Measurements from ENCODE around the gene GRK2. TPM values are rescaled to one million over a fixed set of nuclear protein-coding genes. Genes with fewer than 3 reads are reported as not detected.

GRK2 gene
- total and polyA plus RNA-seq, 2 of the 13 experiments (the other 11 are each of a cell fraction or from before 2014, with no cell fraction given): 31.3 to 42.4 TPM

GRCh38 chr11:67302571-67303131 is 36.4 kb downstream of the GRK2 start:
- CTCF ChIA-PET (ENCODE audit: low intra/inter-chr PET ratio, low total read pairs): interaction anchor here (1.1 kb wide), 1 partner anchor 13 kb away, joined by 3 read pairs; the partner anchor contains the start of gene ANKRD13D
- Histone ChIP-seq H3K4me2 (ENCODE audit: low read depth, low read length) (peak overlapping the region; percentile 82), H3K9me3 (ENCODE audit: low read length) (no peaks in the 10 kb centered on the region), H3K9ac (ENCODE audit: insufficient read depth, low read depth, low read length) (peak overlapping the region; percentile 87), H3K4me3 (replicated peaks in 1 of 3; ENCODE audit: insufficient read depth in 1 of 3, low read depth in 2 of 3, low read length in 3 of 3) (peak overlapping the region; percentile 89 to 98 (median 90); a peak in 5 of 6 replicates), H3K36me3 (replicated peaks in 1 of 2; ENCODE audit: control insufficient read depth in 1 of 2, insufficient read depth in 2 of 2, low read length in 2 of 2) (peaks cover 9 to 28% of the 10 kb centered on the region in 2 experiments; a peak in 4 of 5 replicates), H3K27me3 (ENCODE audit: control insufficient read depth in 1 of 2, insufficient read depth in 2 of 2, low read length in 2 of 2) (no peaks in the 10 kb centered on the region), H3K27ac (ENCODE audit: extremely low read length, insufficient read depth, low read length) (peak overlapping the region; percentile 52), H4K20me1 (ENCODE audit: insufficient read depth, low read length) (no peaks in the 10 kb centered on the region), H3K4me1 (ENCODE audit: insufficient read depth, low read length) (peaks cover 20% of the 10 kb centered on the region), H3K79me2 (ENCODE audit: insufficient read depth, low read length) (peaks cover 5% of the 10 kb centered on the region), H2AFZ (ENCODE audit: low read length) (no peak overlapping the region)
- no TSS peak for BruUV-seq (replicated peaks)
- WGBS (ENCODE audit: low lambda C conversion rate): 53% methylated on average over 11 of the region's 23 CpGs
- no peak for DNase-seq (ENCODE audit: low spot score)
- no peak for FAIRE-seq
- POLR2A ChIA-PET: interaction anchor here (0.6 to 3.8 kb wide), 10 partner anchors 9 to 99 kb away, joined by 3 to 66 read pairs (median 6); partner anchors contain the start of genes ANKRD13D, CLCF1, POLD4 and PPP1CA
- peak; percentile 50 for ATAC-seq
- in situ Hi-C loops (cut with HindIII; ENCODE audit: extremely low pct_ligation_motif_present, low pct_unique_long_range_greater_than_20kb): no loop called here
- intact Hi-C loops (cut with micrococcal nuclease; ENCODE audit: unreplicated experiment): loop anchor here (5.0 kb wide), 1 partner anchor 40 kb away; no protein-coding TSS in a partner anchor
- TF ChIP-seq ZSCAN20 (CRISPR knock-in tag; IDR thresholded peaks at IDR 0.05; ENCODE audit: borderline replicate concordance): 0 out of 2 replicates have a peak, but pooled peaks have one; percentile 25
- TF ChIP-seq GABPB1 (CRISPR knock-in tag; IDR thresholded peaks at IDR 0.05): peak; percentile 42; the same call in 1 of the 2 replicates
- no peak for TF ChIP-seq TRIM22 (IDR thresholded peaks at IDR 0.05)
- TF ChIP-seq, protein P1, sequence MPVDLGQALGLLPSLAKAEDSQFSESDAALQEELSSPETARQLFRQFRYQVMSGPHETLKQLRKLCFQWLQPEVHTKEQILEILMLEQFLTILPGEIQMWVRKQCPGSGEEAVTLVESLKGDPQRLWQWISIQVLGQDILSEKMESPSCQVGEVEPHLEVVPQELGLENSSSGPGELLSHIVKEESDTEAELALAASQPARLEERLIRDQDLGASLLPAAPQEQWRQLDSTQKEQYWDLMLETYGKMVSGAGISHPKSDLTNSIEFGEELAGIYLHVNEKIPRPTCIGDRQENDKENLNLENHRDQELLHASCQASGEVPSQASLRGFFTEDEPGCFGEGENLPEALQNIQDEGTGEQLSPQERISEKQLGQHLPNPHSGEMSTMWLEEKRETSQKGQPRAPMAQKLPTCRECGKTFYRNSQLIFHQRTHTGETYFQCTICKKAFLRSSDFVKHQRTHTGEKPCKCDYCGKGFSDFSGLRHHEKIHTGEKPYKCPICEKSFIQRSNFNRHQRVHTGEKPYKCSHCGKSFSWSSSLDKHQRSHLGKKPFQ (CRISPR knock-in tag; IDR thresholded peaks at IDR 0.05; ENCODE audit: insufficient replicate concordance): no peak
- TF ChIP-seq TAF15 (IDR thresholded peaks at IDR 0.05; ENCODE audit: low read depth, low read length, poor library complexity, severe bottlenecking): no peak
- no peak for TF ChIP-seq MED1 (CRISPR knock-in tag; IDR thresholded peaks at IDR 0.05)
- TF ChIP-seq, protein P2, sequence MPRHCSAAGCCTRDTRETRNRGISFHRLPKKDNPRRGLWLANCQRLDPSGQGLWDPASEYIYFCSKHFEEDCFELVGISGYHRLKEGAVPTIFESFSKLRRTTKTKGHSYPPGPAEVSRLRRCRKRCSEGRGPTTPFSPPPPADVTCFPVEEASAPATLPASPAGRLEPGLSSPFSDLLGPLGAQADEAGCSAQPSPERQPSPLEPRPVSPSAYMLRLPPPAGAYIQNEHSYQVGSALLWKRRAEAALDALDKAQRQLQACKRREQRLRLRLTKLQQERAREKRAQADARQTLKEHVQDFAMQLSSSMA (CRISPR knock-in tag; IDR thresholded peaks at IDR 0.05): 0 out of 2 replicates have a peak, but pooled peaks have one; percentile 24
- no peak for TF ChIP-seq ZNF296 (CRISPR knock-in tag; conservative IDR thresholded peaks at IDR 0.05)
- TF ChIP-seq, protein P3, sequence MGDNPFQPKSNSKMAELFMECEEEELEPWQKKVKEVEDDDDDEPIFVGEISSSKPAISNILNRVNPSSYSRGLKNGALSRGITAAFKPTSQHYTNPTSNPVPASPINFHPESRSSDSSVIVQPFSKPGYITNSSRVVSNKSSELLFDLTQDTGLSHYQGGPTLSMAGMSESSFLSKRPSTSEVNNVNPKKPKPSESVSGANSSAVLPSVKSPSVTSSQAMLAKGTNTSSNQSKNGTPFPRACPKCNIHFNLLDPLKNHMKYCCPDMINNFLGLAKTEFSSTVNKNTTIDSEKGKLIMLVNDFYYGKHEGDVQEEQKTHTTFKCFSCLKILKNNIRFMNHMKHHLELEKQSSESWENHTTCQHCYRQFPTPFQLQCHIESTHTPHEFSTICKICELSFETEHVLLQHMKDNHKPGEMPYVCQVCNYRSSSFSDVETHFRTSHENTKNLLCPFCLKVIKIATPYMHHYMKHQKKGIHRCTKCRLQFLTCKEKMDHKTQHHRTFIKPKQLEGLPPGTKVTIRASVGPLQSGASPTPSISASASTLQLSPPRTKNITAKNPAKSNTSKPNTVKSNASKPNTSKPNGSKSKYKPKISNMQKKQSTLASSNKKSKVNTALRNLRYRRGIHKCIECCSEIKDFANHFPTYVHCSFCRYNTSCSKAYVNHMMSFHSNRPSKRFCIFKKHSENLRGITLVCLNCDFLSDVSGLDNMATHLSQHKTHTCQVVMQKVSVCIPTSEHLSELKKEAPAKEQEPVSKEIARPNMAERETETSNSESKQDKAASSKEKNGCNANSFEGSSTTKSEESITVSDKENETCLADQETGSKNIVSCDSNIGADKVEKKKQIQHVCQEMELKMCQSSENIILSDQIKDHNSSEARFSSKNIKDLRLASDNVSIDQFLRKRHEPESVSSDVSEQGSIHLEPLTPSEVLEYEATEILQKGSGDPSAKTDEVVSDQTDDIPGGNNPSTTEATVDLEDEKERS (CRISPR knock-in tag; IDR thresholded peaks at IDR 0.05): no peak
- no peak for TF ChIP-seq BCL6 (CRISPR knock-in tag; IDR thresholded peaks at IDR 0.05)
- no peak for TF ChIP-seq GMEB2 (CRISPR knock-in tag; IDR thresholded peaks at IDR 0.05; ENCODE audit: low read depth)
- TF ChIP-seq, protein P4, sequence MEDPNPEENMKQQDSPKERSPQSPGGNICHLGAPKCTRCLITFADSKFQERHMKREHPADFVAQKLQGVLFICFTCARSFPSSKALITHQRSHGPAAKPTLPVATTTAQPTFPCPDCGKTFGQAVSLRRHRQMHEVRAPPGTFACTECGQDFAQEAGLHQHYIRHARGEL (CRISPR knock-in tag; IDR thresholded peaks at IDR 0.05): no peak
- TF ChIP-seq HNRNPLL (IDR thresholded peaks at IDR 0.05; ENCODE audit: low read depth, low read length, poor library complexity, severe bottlenecking): peak; percentile 69
- TF ChIP-seq ZNF333 (CRISPR knock-in tag; IDR thresholded peaks at IDR 0.05; ENCODE audit: borderline replicate concordance): 0 out of 2 replicates have a peak, but pooled peaks have one; percentile 14

All from HepG2 (cell line).